ENCODE measurements around the gene PRRT1. TPM values are rescaled to one million over a fixed set of nuclear protein-coding genes. Genes with fewer than 3 reads are reported as not detected.
A peak's percentile ranks its signal among the peaks of the same experiment; 100 is the strongest.
"Not testable (repeated sequence)": the region's sequence is repeated elsewhere in the genome, so short reads cannot be mapped to it uniquely, and the experiment has no call there.

The PRRT1 gene
- total and polyA plus RNA-seq, 12 donors: 0.17 to 2.9 (median 0.69) TPM

DNA sequence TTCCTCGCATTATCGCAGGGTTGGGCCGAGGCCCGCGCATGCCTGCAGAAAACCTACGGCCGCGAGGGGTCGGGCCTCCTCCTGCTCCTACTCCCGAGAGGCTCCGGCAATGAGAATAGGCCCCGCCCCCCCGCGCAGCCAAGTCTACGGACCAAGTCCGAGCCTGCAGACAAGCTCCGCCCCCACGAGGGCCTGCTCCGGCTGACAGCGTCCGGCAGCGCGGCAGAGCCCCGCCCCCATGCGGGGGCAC, 43.8 kb upstream of the PRRT1 start:
- intact Hi-C loops (cut with DNase I): loop anchor here in 3 of 10 donors (1.0 to 5.0 kb wide), 4 partner anchors 17 to 777 kb away; partner anchors contain the start of genes FKBPL (in 1 of the 3) and RNF5 (in 1 of the 3)
- TF ChIP-seq, protein P1, sequence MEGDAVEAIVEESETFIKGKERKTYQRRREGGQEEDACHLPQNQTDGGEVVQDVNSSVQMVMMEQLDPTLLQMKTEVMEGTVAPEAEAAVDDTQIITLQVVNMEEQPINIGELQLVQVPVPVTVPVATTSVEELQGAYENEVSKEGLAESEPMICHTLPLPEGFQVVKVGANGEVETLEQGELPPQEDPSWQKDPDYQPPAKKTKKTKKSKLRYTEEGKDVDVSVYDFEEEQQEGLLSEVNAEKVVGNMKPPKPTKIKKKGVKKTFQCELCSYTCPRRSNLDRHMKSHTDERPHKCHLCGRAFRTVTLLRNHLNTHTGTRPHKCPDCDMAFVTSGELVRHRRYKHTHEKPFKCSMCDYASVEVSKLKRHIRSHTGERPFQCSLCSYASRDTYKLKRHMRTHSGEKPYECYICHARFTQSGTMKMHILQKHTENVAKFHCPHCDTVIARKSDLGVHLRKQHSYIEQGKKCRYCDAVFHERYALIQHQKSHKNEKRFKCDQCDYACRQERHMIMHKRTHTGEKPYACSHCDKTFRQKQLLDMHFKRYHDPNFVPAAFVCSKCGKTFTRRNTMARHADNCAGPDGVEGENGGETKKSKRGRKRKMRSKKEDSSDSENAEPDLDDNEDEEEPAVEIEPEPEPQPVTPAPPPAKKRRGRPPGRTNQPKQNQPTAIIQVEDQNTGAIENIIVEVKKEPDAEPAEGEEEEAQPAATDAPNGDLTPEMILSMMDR (IDR thresholded peaks at IDR 0.05): peak; percentile 45 to 82 (median 64)
- peaks cover 0 to 47% (median 0%) of the 10 kb centered on the region in 9 donors for H3K36me3 ChIP-seq
- peak overlapping the region in 7 of 10 donors; percentile 65 to 79 (median 75) for H3K4me3 ChIP-seq
- ATAC-seq (peak in 6 of 8 donors; percentile 85 to 95 (median 86)), DNase-seq (peak; percentile 100)
- H3K9me3 ChIP-seq: no peaks in the 10 kb centered on the region
- H3K27ac ChIP-seq: peak overlapping the region; percentile 98 to 100 (median 99)
- peaks cover 11 to 68% (median 52%) of the 10 kb centered on the region in 9 donors for H3K4me1 ChIP-seq
- H3K27me3 ChIP-seq: no peaks in the 10 kb centered on the region
- WGBS, 2 donors: 0% methylated on average over 25 of the region's 25 CpGs

DNA sequence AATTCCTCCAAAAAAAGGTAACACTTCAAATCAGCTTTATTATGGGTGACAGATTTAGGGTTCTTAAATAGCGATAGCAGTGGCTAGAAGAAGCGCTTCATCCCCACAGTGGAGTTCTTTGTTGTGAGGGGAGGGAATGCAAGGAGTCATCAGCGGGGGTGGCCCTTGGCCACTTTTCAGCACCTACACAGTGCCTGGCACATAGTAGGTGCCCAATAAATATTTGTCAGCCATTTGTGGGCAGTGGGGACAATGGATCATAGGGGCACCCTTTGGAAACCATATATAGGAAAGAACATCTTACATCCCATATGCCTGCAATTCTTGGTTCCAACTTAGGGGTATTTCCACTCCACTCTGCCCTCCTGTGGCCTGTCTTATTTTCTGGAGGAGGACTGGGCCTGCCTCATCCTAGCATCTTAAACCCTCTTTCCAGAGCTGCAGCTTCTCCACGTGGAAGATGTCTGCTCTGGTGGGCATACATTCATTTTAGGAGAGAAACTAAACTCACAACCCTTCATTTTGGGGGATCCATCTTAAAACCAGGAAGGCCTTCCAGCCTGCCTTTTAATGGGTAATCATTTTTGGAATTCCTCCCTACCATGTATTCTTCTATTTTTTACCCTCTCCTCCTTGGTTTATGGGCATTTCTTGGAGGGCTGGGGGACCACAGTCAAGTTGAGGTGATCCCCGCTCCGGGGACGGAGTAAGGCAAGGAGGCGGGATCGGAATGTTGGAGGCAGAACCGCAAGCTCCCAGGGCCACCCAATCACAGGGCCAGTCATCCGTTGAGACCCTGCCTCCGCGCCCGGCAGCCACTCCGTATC, 43.3 kb upstream of the PRRT1 start:
- intact Hi-C loops (cut with DNase I): loop anchor here in 5 of 10 donors (1.0 to 5.0 kb wide), 5 partner anchors 16 to 777 kb away; partner anchors contain the start of genes ATF6B (in 2 of the 5), FKBPL (in 1 of the 5) and RNF5 (in 1 of the 5)
- peak in 1 of 2 donors; percentile 59 for DNase-seq
- no peaks in the 10 kb centered on the region for H3K27me3 ChIP-seq
- WGBS, 2 donors: 16 to 17% methylated on average over 15 of the region's 15 CpGs
- TF ChIP-seq, protein P1 (IDR thresholded peaks at IDR 0.05): peak in 6 of 9 donors; percentile 23 to 60 (median 38)
- peaks cover 0 to 42% (median 0%) of the 10 kb centered on the region in 9 donors for H3K36me3 ChIP-seq
- peak overlapping the region; percentile 67 to 100 (median 96) for H3K27ac ChIP-seq
- H3K9me3 ChIP-seq: no peaks in the 10 kb centered on the region
- H3K4me3 ChIP-seq: peak overlapping the region in 8 of 10 donors; percentile 24 to 76 (median 60)
- peaks cover 13 to 72% (median 54%) of the 10 kb centered on the region in 9 donors for H3K4me1 ChIP-seq
- ATAC-seq: no peak

DNA sequence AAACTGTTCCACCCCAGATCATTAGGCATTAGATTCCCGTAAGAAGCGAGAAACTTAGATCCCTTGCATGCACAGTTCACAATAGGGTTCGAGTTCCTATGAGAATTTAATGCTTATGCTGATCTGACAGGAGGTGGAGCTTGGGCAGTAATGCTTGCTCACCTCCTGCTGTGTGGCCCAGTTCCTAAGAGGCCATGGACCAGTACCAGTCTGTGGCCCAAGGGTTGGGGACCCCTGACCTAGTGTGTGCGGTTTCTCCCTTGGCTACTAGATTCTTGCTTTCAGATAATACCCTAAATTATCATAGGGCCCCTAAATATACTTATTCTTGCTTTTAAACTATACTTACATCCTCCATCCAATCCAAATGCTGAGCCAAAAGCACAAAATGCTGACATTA, 42.6 kb upstream of the PRRT1 start:
- no peak for DNase-seq
- H3K36me3 ChIP-seq: peaks cover 0 to 37% (median 0%) of the 10 kb centered on the region in 9 donors
- intact Hi-C loops (cut with DNase I): loop anchor here in 3 of 10 donors (2.0 to 5.0 kb wide), 2 partner anchors 16 to 67 kb away; partner anchors contain the start of genes ATF6B (in 2 of the 3) and RNF5 (in 1 of the 3)
- no peaks in the 10 kb centered on the region for H3K27me3 ChIP-seq
- H3K27ac ChIP-seq: peak overlapping the region in 9 of 10 donors; percentile 79 to 100 (median 98)
- TF ChIP-seq, protein P1 (IDR thresholded peaks at IDR 0.05): no peak
- no peaks in the 10 kb centered on the region for H3K9me3 ChIP-seq
- H3K4me3 ChIP-seq: peak overlapping the region in 1 of 10 donors; percentile 52
- peaks cover 13 to 72% (median 54%) of the 10 kb centered on the region in 9 donors for H3K4me1 ChIP-seq
- 94 to 98% methylated on average over 4 of the region's 4 CpGs for WGBS, 2 donors
- no peak for ATAC-seq

DNA sequence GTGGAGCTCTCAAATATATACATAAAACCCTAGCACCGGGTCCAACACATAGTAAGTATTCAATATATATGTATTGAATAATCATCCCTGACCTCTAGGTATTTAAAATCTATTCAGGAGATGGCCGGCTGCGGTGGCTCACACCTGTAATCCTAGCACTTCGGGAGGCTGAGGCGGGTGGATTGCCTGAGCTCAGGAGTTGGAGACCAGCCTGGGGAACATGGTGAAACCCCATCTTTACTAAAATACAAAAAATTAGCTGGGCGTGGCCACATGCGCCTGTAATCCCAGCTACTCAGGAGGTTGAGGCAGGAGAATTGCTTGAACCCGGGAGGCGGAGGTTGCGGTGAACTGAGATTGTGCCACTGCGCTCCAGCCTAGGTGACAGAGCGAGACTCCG, 41.4 kb upstream of the PRRT1 start:
- Histone ChIP-seq H3K27ac (peak overlapping the region in 9 of 10 donors; percentile 11 to 99 (median 99)), H3K36me3 (peaks cover 0 to 27% (median under 1%) of the 10 kb centered on the region in 9 donors), H3K4me3 (peak overlapping the region in 6 of 10 donors; percentile 34 to 82 (median 78)), H3K4me1 (peaks cover 17 to 80% (median 65%) of the 10 kb centered on the region in 9 donors)
- WGBS, 2 donors: 82 to 84% methylated on average over 13 of the region's 13 CpGs
- not testable (repeated sequence) for ATAC-seq, H3K27me3 ChIP-seq, H3K9me3 ChIP-seq, DNase-seq
- intact Hi-C loops (cut with DNase I): loop anchor here in 2 of 10 donors (5.0 kb wide), 1 partner anchor 66 kb away; the partner anchor contains the start of gene ATF6B (in 2 of the 2)
